ENCODE data around the gene MPC1L. TPM values are rescaled to one million over a fixed set of nuclear protein-coding genes. Genes with fewer than 3 reads are reported as not detected.

The MPC1L gene
- total and polyA plus RNA-seq, 2 of the 8 experiments (the other 6 are each of a cell fraction or from before 2014, with no cell fraction given) = not detected

- Histone ChIP-seq H3K23me2 (ENCODE audit: low read depth, low read length) (no peaks in the 10 kb centered on the region), H3K14ac (ENCODE audit: insufficient read length) (no peak overlapping the region), H3K56ac (replicated peaks; ENCODE audit: insufficient read length, low read depth, low read length) (no peak overlapping the region), H2BK20ac (ENCODE audit: low read length) (no peak overlapping the region), H4K20me1 (replicated peaks in 1 of 2; ENCODE audit: control insufficient read depth in 1 of 2, insufficient read depth in 2 of 2, low read length in 2 of 2) (no peaks in the 10 kb centered on the region), H3K27ac (ENCODE audit: low read depth, low read length) (no peak overlapping the region), H3K36me3 (ENCODE audit: control insufficient read depth in 2 of 4, insufficient read depth in 4 of 4, low read length in 3 of 4) (peaks cover 0 to 34% (median 13%) of the 10 kb centered on the region in 4 experiments; a peak in 6 of 8 replicates), H2BK120ac (replicated peaks; ENCODE audit: low read depth, low read length) (no peak overlapping the region), H3K23ac (ENCODE audit: insufficient read length) (no peak overlapping the region), H3K79me2 (ENCODE audit: control insufficient read depth in 1 of 2, insufficient read depth in 2 of 2, low read length in 2 of 2) (no peaks in the 10 kb centered on the region; a peak in 1 of 4 replicates), H2AK5ac (ENCODE audit: low read depth, low read length) (no peak overlapping the region), H4K91ac (replicated peaks; ENCODE audit: insufficient read length, low read length) (no peak overlapping the region), H3K9ac (replicated peaks in 1 of 4; ENCODE audit: extremely low read depth in 1 of 4, low read depth in 3 of 4, low read length in 3 of 4) (no peak overlapping the region), H3K18ac (ENCODE audit: extremely low read depth, low read length) (no peak overlapping the region), H2BK5ac (ENCODE audit: low read depth, low read length) (no peak overlapping the region), H3K4ac (replicated peaks; ENCODE audit: insufficient read length, low read depth, low read length) (no peak overlapping the region), H3K79me1 (ENCODE audit: low read depth, low read length) (no peaks in the 10 kb centered on the region), H3K27me3 (replicated peaks in 1 of 4; ENCODE audit: control insufficient read depth in 3 of 4, extremely low read depth in 1 of 4, insufficient read depth in 3 of 4, low read length in 3 of 4) (no peaks in the 10 kb centered on the region), H3K4me3 (ENCODE audit: extremely low read depth in 1 of 4, insufficient read depth in 2 of 4, low read depth in 3 of 4, low read length in 4 of 4) (no peak overlapping the region), H2AFZ (ENCODE audit: low read length) (no peak overlapping the region), H3K4me2 (ENCODE audit: insufficient read depth in 1 of 2, low read depth in 2 of 2, low read length in 2 of 2) (no peak overlapping the region), H3K9me3 (ENCODE audit: insufficient read depth in 2 of 2, low read depth in 1 of 2, low read length in 1 of 2) (no peaks in the 10 kb centered on the region), H3K4me1 (replicated peaks in 1 of 4; ENCODE audit: control insufficient read depth in 3 of 4, insufficient read depth in 4 of 4, low read length in 3 of 4) (no peaks in the 10 kb centered on the region), H2BK12ac (ENCODE audit: low read depth, low read length) (no peak overlapping the region), H4K5ac (ENCODE audit: insufficient read length, low read depth, low read length) (no peak overlapping the region), H2BK15ac (ENCODE audit: low read length) (no peak overlapping the region), H4K8ac (ENCODE audit: extremely low read depth, insufficient read depth, low read length) (no peak overlapping the region)
- TF ChIP-seq KDM5A (IDR thresholded peaks at IDR 0.05; ENCODE audit: low read length) (no peak), KDM1A (IDR thresholded peaks at IDR 0.05; ENCODE audit: borderline replicate concordance, low read length) (no peak), TCF12 (IDR thresholded peaks at IDR 0.05; ENCODE audit: low read depth, low read length) (no peak), RXRA (IDR thresholded peaks at IDR 0.05; ENCODE audit: insufficient read depth, low read depth, low read length) (no peak), ZNF274 (IDR thresholded peaks at IDR 0.05; ENCODE audit: borderline replicate concordance, extremely low read depth, low read length) (no peak), BRCA1 (IDR thresholded peaks at IDR 0.05; ENCODE audit: low read depth, low read length) (no peak), BACH1 (IDR thresholded peaks at IDR 0.05; ENCODE audit: low read length) (no peak), NRF1 (IDR thresholded peaks at IDR 0.05; ENCODE audit: low read depth, low read length) (no peak)
- FAIRE-seq (no peak), DNase-seq (ENCODE audit: low read depth in 1 of 2, low spot score in 2 of 2) (no peak)
- CTCF ChIA-PET (ENCODE audit: partially characterized antibody) = interaction anchor here (0.6 kb wide), 1 partner anchor 10 kb away, joined by 3 read pairs; no protein-coding TSS in a partner anchor
- POLR2A ChIA-PET (ENCODE audit: partially characterized antibody) = interaction anchor here (1.3 kb wide), 1 partner anchor 9 kb away, joined by 3 read pairs; no protein-coding TSS in a partner anchor
- 91% methylated on average over 3 of the region's 3 CpGs; no CpG with 5 or more reads in 1 of the 2 experiments for WGBS, 2 experiments (ENCODE audit: extremely low coverage in 1 of 2, insufficient coverage in 1 of 2, insufficient read length in 1 of 2, insufficient replicate concordance in 2 of 2, low coverage in 1 of 2, low lambda C conversion rate in 2 of 2, missing lambda C conversion rate in 1 of 2)
These were observed 14.5 kb downstream of the MPC1L start for GRCh38 chrX:40637687-40638086.
